Fibroblast of skin of back (primary cell): ENCODE results near the gene TRANK1.
"Not testable (repeated sequence)": the region's sequence is repeated elsewhere in the genome, so short reads cannot be mapped to it uniquely, and the experiment has no call there.

Experiments
- DNase-seq: peaks from one replicate; pipeline ENCODE4 v3.0.0-alpha.2; 2013

TRANK1 gene

DNA sequence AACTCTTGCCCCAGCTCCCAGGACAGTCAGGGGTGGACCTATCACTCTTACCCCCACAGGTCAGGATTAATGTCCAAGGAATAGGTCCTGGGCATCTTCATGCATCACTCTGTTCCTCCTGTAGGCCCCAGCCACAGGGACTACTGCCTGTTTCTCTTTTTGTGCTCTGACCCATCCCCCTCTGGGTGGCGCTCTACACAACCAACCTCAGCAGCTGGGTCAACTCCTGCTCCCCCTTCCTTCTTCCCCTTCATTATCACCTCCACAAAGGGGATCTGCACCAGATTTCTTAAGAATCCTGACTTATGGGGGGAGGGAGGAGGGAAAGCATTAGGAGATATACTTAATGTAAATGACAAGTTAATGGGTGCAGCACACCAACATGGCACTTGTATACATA is 12.2 kb upstream of the TRANK1 start:
- no peak for DNase-seq

DNA sequence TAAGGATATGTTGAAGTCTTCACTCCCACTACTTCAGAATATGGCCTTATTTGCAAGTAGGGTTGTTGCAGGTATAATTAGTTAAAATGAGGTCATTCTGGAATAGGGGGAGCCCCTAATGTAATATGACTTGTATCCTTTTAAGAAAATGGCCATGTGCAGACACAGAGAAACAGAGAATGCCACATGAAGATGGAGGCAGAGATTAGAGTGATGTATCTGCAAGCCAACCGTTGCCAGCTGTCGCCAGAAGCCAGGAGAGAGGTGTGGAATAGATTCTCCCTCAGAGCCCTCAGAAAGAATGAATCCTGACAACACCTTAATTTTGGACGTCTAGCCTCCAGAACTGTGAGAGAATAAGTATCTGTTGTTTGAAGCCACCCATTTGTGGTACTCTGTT is 11.3 kb upstream of the TRANK1 start:
- DNase-seq, result no peak

DNA sequence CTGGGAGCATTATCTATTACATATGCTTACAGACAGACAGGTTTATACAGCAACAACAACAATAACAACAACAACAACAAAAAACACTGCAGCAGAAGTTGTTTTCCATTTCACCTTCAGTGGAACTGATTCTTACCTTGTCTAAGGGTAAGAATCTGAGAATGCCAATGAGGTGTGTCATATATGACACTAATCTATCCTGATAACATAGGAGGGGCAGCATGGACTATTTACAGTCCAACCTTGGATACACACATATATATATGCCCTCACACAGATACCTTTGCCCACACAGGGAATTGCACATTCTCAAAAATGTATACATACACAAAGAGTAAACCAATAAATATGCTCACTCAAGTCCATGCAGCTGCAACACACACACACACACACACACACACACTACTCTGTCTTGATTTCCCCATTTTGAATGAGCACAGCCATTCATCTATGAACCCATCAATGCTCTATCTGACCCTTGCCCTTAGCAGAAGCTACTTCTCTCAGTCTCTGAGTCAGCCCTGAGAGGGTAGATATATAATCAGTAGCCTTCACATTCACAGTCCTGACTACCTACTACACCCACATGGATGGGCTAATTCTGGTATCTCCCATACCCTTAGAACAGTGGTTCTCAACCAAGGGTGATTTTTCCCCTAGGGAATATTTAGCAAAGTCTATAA is 9.7 kb upstream of the TRANK1 start:
- no peak for DNase-seq

DNA sequence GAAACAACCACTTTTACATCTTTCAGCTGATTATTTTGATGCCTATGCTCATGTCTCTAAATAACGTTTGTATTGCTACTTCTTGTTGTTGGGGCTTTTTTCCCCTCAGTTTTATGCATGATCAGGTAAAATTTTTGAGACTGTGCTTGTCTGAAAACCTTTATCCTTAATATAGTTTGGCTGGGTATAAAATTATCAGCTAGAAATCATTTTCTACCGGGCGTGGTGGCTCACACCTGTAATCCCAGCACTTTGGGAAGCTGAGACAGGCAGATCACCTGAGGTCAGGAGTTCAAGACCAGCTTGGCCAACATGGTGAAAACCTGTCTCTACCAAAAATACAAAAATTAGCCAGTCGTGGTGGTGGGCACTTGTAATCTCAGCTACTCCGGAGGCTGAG is 3.0 kb upstream of the TRANK1 start:
- DNase-seq, result not testable (repeated sequence)

DNA sequence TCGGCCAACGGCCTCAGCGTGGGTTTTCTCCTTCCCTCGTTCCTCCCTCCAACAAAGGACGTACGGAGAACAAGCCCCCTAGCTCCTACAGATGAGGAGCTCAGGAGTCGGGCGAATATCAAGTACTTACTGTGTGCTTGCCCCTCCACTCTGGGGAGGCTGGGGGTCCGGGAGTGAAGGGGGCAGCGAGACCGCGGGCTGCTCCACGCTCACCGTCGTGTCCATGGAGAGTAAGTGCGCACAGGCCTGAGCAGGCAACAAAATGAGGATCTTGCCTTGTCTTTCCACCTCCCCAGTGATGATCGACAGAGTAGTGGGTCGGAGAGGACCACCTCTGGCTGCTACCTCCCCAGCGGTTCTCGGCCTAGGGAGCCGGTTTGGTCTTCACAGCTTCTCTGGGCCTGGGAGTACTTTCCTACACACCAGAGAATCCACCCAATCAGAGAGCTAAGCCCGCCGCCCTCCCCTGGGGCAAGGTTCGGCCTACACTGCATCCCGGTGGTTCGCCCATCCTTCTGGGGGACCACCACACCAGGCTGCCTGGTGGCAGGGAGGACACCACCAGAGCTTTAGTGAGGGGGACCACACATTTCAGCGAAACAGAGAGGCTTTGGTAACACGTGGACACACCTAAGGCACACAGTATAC is 603 bp upstream of the TRANK1 start:
- no peak for DNase-seq

DNA sequence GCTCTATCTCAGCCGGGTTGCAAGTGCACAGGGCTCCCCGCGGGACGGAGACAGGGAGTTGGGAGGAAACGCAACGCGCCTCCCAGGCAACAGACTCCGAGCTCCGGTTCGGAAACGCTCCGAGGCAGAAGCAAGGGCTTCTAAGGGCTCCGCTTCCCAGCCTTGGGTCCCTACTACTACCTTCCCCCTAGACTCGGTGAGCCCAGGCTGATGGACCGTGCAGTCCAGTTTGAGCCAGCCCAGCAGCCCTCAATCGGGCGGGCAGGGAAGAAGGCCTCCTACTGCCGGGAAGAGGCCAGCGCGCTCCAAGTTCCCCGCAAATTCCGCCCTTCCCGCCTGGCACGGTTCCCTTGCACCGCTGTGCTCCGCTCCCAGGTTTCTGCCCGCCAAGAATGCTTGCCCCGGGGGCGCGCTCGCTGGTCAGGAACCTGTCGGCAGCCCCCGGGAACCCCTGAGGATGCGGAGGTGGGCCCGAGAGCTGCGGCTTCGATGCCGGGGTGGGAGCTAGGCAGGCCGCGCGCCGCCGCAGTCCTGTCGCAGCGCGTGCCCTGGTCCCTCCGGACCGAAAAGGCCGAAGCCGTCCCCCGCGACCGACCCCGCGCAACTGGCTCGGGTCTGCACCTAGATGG is 728 bp downstream of the TRANK1 start:
- peak; percentile 51 for DNase-seq

DNA sequence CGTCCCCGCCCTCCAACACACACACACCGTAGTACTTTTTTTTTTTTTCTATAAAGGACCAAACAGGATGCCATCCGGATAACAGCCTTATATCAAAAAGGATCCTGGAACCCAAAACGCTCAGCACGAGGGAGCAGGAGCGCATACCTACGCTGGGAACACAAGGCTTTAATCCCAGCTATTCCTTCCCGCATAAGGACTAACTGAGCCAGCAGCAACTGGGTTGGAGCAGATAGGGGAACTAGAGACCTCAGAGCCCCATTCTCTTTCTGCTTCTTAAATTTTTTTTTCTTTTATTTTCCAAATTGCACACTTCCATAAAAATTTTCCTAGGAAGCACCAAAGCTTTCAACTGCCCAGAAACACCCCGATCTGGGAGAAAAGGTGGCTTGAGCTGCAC is 1.3 kb downstream of the TRANK1 start:
- DNase-seq, result no peak

DNA sequence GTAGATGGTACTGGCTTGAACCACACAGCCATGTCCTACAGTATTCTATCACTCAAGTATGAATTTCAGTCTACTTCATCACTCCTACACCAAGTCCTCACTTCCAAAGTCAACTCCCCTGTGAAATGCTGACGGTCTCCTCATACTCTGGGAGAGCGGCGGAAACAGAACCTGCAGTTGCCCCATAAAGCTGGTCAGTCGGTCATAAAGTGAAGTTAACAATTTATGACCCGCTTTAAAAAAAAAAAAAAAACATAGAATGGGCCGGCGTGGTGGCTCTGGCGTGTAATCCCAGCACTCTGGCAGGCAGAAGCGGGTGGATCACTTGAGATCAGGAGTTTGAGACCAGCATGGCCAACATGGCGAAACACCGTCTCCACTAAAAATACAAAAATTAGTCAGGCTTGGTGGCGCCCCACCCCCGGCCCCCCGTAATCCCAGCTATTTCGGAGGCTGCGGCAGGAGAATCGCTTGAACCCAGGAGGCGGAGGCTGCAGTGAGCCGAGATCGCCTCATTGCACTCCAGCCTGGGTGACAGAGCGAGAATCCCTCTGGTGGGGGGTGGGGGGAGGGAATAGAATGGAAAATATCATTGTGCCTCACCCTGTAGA is 2.1 kb downstream of the TRANK1 start:
- DNase-seq, result no peak

DNA sequence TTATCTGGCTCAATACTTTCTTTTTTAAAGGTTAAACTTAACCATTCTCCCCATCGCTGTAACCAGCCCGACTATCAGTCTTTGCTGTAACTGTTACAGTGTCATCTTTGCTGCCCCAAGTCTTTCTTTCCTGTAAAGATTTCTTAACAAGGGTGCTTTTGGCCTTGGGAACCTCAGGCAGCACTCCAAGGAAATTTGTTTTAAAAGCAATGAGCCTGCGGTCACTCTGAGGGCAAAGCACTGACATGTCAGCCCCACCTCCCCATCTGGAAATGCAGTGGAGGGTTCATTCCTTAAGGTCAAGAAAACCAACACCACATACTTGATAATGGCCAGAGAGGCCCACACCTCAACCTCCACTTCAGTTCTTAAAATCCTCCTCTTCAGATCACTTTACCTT is 3.2 kb downstream of the TRANK1 start:
- no peak for DNase-seq

DNA sequence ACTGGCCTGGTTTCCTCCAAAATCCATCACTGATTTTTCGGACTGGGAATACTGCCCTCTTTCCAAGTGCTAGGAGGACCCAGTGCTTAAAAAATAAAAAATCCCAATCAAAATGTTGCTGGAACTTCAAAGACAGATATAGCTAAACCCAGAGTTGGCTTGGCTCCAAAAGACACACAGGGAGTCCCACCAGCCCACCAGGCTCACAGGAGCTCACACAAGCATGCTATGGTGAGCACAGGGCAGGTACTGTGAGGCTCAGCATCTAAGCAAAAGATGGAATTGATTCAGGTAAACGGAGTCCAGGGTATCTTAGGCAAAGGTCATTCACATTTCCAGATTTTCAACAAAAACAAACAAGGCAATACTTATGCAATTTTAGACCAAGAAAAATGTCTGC is 3.7 kb downstream of the TRANK1 start:
- no peak for DNase-seq

DNA sequence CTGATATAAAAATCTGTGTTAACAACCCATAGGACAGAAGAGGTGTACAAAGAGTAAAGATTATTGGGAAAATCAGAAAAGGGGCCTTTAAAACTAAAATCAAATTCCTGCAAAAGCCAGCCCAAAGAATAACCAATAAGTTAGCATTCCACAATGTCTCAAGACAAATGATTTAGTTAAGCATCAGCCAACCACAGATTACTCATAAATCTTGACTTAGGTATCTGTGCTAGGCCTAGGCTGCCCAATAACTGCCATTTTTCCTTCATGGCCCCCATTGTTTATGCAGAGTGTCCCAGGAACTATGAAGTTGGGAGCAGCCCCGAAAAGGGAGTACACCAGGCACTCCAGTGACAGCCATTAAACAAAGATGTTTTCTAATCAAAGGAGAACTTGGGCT is 7.4 kb downstream of the TRANK1 start:
- peak; percentile 29 for DNase-seq

DNA sequence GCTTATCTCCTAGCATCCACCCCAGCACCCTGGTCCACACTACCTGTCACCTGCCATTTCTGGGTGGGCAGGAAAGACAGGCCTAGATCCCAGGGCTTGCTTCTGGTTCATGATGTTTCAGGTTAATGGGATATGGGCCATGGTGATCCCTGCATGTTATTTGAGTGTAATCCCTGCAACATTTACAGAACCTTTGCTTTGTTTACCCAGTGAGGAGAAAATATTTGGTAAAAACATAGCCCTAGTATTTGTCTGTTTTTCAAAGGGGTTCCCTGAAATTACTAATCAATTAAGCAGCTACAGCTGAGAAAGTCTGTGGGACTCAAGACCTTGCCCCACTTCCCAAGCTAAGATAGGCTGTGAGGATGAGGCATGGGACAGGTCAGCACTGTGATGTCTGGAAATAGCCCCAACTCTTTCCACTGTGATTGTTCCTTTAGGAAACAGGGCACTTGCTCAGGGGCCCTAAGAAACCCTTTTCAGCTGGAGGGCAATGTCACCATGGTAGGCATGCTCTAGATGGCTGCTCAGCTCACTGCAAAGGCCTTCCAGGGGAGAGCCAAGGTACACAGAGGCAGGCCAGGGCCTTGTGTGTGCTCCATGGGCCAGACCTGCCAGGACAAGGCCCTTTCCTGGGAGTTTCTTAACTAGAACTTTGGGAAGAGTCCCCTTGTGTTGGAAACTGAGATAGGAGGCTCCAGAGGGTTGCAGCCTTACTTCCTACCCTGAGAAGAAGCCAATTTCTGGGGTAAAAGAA is 11.1 kb downstream of the TRANK1 start:
- DNase-seq, result no peak

DNA sequence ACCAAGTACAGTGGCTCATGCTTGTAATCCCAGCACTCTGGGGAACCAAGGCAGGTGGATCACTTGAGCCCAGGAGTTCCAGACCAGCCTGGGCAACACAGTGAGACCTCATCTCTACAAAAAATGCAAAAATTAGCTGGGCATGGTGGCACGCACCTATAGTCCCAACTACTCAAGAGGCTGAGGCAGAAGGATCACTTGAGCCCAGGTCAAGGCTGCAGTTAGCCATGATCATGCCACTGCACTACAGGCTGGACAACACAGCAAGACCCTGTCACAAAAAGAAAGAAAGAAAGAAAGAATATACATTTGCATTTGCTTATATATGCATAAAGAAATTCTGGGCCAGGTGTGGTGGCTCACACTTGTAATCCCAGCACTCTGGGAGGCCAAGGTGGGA is 13.4 kb downstream of the TRANK1 start:
- not testable (repeated sequence) for DNase-seq

DNA sequence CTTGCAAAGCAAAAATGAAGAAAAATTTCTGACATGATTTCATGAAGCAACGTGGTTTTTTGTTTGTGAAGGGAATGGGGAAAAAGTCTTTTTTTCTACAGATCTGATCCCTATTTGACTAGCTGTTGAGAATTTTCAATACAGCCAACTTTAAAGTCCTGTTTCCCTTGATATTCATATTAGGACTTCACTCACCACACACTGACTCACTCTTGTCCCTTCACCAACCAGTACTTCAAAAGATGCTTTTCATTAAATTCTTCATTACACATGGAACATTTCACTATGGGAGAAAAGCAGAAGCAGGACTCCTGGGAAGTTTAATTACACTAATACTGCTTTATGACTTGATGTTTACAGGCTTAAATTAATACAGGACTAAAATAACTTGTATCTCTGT is 16.6 kb downstream of the TRANK1 start:
- DNase-seq, result no peak

DNA sequence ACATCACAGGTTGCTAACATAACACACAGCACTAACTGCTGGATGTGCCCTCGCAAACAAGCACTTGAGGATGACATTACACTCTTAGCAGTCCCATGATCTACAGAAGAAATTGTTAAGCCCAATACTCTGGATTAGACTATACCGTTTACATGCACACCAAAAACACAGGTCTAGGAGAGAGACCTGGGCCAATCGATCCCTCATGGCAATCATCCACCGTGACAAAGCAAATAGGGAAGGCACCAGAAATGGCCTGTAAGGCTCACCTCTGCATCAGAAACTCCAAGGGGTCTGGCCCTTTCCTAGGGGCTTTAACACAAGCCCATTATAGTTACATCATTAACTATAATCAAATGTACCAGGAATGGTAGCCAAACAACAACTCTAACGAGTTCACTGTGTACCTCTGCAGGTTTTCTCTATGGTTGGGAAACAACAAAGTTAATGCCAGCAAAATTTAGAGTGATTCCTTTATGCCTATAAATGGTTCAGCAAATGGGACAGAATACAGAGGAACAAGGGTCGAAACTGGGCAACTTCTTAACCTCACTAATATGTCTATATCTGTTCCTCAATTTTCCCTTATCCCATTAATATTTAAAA is 18.5 kb downstream of the TRANK1 start:
- DNase-seq, result no peak

DNA sequence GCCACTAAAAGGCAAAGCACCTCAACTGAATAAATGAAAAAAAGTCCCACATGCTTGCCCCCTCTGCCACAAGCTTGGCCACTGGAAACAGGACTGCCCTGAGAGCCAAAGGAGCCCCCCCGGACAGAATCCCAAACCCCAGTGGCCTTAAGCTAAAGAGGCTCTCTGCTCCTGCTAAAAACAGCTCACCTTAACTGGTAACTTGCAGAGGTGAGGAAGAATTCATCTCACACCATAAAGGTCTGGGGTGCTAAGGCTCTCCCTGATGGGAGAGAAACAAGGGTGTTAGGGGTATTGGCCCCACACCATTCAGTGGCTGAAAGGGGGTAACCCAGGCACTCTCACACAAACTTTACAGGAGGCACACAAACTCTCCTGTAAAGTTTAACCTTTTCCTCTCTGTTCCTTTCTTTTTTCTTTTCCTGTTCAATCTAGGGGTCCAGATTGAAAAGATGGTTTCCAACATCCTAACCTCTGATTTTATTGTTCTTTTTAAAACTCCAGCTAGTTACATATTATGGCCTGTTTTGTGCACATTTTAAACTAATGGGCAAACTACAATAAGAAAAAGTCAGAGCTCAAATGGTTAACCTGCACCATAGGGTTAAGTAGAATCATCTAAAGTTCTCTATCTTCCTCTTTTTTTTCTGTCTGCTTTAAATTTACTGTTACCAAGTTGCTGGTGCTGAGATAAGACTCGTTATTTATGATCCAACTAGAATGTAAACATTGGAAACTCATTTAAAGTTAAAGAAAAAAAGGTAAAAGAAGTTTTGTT is 19.9 kb downstream of the TRANK1 start:
- DNase-seq, result no peak

DNA sequence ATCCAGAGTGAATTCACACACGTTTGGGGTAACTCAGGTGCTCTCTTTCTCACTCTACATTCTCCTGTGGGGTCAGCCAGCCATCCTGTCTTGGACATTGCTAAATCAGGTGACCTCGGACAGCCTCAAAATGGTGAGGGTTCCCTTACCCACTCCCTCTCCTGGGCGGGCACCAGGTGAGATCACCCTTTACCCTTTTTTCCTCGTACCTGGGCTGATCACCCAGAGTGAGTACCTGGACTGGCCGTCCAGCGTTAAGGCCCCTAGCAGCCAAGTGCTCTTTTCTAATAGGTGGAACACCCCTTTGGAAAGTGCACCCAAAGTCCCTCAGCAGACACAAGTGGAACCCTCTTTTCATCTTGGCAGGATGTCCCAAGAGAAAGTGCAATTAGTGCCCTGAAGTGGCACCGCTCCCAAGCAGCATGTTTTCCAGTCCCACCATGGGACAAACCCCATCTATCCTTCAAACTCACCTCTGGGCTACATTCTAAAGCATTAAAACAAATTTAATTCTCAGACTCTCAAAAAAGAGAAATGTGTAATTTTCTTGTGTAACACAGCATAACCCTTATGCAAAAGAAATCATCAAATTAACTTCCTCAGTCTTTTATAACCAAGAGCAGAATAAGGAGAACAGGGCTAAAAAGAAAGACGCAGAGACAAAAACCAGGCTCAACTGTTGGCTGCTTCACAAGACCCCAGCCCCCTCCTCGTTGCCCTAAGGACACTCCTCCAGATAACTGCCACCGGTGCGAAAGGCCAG is 20.7 kb downstream of the TRANK1 start:
- no peak for DNase-seq

DNA sequence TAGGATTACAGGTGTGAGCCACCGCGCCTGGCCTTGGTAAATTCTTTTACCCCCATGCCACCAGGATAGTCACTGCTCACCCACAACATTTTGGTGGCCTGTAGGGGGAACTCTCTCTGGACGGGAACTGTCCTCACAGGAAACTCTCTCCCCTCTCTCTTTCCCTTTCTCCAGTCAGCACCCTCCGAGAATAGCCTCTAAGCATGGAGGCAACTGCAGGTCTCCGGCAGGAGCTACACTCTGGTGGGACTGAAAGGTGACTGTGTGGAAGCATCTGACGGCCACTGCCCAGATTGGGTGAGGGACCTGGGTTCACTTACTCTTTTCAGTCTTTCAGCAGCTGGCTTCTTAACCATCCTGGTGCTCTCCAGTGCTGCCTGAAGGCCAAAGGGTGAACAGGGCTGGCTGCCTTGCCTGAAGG is 21.3 kb downstream of the TRANK1 start:
- DNase-seq, result no peak

DNA sequence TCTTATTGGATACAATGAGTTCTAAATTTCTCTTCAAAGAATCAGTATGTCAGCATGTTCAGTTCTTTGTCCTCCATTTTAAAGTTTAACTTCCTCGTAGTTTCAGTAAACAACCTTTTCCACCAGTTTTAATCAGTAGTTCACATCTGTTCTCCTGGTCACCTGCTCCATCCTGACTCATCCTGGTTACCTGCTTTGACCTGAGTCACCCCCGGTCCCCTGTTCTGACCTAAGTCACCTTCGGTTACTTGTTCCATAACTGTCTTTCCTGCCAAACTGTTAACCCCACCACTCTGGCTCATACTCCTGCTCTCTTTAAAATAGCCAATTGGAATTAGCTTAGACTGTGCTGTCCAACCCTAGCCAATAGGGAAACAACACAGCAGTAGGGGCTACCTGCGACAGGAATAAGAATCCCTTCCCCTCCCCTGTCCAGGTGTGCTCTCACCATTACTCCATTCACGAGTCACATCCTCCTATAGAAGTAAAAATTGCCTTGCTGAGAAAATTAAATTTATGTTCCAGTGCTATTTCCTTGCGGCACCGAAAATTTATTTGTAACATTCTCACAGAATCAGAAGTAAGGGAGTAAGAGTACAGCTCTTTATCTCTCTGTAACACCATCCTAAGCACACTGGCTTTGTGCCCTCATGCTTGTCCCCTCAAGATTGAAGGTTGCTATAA is 23.8 kb downstream of the TRANK1 start:
- no peak for DNase-seq

DNA sequence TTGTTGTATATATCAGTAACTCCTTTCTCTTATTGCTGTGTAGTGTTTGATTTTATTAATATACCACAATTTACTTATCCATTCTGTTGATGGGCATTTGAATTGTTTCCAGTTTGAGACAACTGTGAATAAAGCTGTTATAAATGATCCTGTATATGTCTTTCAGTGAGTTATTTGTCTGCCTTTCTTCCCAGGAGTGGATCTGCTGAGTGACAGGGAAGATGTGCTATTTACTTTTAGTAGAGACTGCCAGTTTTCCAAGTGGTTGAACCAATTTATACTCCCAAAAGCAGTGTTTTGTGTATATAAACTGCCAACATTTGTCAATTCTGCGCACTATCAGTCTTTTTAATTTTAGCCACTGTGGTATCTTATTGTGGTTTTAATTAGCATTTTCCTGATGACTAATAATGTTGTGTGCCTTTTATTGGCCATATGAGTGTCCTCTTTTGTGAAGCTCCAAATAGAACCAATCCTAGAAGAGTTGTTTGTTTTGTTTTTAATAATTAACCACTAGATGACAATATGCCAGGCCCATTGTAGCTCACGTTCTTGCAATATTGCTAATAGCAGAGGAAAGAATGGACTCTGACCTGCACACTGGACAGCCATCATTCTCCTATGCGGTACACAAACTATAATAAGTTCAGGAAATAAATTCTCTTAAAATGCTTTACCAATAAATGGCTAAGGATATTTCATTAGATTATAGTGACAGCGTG is 25.3 kb downstream of the TRANK1 start:
- DNase-seq, result no peak
